T-helper 17 cell (primary cell): ENCODE data around the gene PLBD1. TPM values are rescaled to one million over a fixed set of nuclear protein-coding genes. Genes with fewer than 3 reads are reported as not detected.

Experiments
- total RNA-seq, 4 donors: library from RNA in 2 of 4; stranded (reverse) in 2 of 4; gene quantifications; one replicate each; pipeline ENCODE4 v1.2.3 and lab custom pipeline; 2022 to 2026

PLBD1 gene
- total RNA-seq, 2 donors from 2014 or later: 1.8 to 5.1 TPM

Other genes with a start within 250 kb of the PLBD1 start
- gene ATF7IP, start 202.2 kb downstream of the PLBD1 start, total RNA-seq: 100 to 1,000 TPM; 153 to 164 TPM
- gene GUCY2C, start 128.7 kb upstream of the PLBD1 start, total RNA-seq: not detected
- 100 to 1,000 TPM; 124 to 129 TPM for gene WBP11, start 235.6 kb upstream of the PLBD1 start, total RNA-seq
- gene C12orf60, start 235.8 kb upstream of the PLBD1 start, total RNA-seq: under 1 TPM in 1 of 2 donors, not detected in 1; 0.27 TPM
- not detected for gene SMCO3, start 246.3 kb upstream of the PLBD1 start, total RNA-seq